Endothelial cell of umbilical vein (primary cell): ENCODE measurements around the gene SH3PXD2A. TPM values are rescaled to one million over a fixed set of nuclear protein-coding genes. Genes with fewer than 3 reads are reported as not detected.

Experiments
- BruUV-seq: library from RNA; stranded (reverse); fragments of 400-500 nt; replicated peaks from 2 replicates; lab custom pipeline; 2021; lab: Mats Ljungman, UMichigan
- CTCF ChIA-PET: fragments of 300-600, 350-600 bp; sonication (Branson Sonifier 250); formaldehyde crosslinking; loops from one replicate; lab custom pipeline; 2021; ENCODE audit warnings: antibody characterized with exemption, inconsistent platforms; lab: Charles Lee
- POLR2A ChIA-PET: fragments of 300-600, 350-600 bp; sonication (Branson Sonifier 250); formaldehyde crosslinking; loops from one replicate; lab custom pipeline; 2021; ENCODE audit warnings: antibody characterized with exemption, inconsistent platforms; lab: Charles Lee
- DNase-seq: peaks from one replicate; pipeline ENCODE4 v3.0.0-alpha.2; 2011; ENCODE audit warnings: low read depth, low spot score
- FAIRE-seq: peaks from 2 replicates; lab custom pipeline; 2011; peaks lifted over from hg19 to GRCh38; lab: Jason Lieb, UNC
- H2AFZ ChIP-seq: 2 replicates; pipeline ENCODE4 v1.6.0; 2012; ENCODE audit warnings: low read depth, low read length, control low read depth, inconsistent platforms
- H3K27ac ChIP-seq: 2 replicates; pipeline ENCODE4 v1.5.1; 2011; ENCODE audit warnings: low read depth, mild to moderate bottlenecking, control low read depth, low read length, moderate library complexity; ENCODE audit not compliant: insufficient read depth
- H3K27me3 ChIP-seq, 2 experiments: 2 replicates each; pipeline versions ENCODE4 v1.6.0 to v1.6.1; 2011; ENCODE audit warnings: low read length in 2 of 2, mixed read lengths in 1 of 2; ENCODE audit not compliant: control insufficient read depth in 2 of 2, insufficient read depth in 2 of 2
- H3K36me3 ChIP-seq, 2 experiments: 2 replicates in 1 of 2; 3 replicates in 1 of 2; pipeline ENCODE4 v1.5.1; 2011; ENCODE audit warnings: low read length in 2 of 2, mild to moderate bottlenecking in 1 of 2, moderate library complexity in 1 of 2; ENCODE audit not compliant: control insufficient read depth in 2 of 2, insufficient read depth in 2 of 2; ENCODE audit errors: extremely low read depth in 1 of 2
- H3K4me1 ChIP-seq: 3 replicates; pipeline ENCODE4 v1.5.1; 2011; ENCODE audit warnings: mild to moderate bottlenecking, low read length; ENCODE audit not compliant: control insufficient read depth, insufficient read depth; ENCODE audit errors: extremely low read depth
- H3K4me2 ChIP-seq: 2 replicates; pipeline ENCODE4 v1.6.1; 2011; ENCODE audit warnings: low read length, control low read depth, mixed read lengths; ENCODE audit not compliant: insufficient read depth
- H3K4me3 ChIP-seq, 3 experiments: fragments of 200-600 bp in 1 of 3; sonication (generic), shearing (Covaris generic) in 1 of 3; replicated peaks in 1 of 3; 2 replicates each; pipeline ENCODE4 v1.5.1; 2011 to 2016; ENCODE audit warnings: control low read depth in 3 of 3, low read length in 3 of 3, mild to moderate bottlenecking in 2 of 3, inconsistent platforms in 1 of 3, low read depth in 1 of 3, moderate library complexity in 1 of 3; ENCODE audit not compliant: insufficient read depth in 1 of 3
- H3K79me2 ChIP-seq: 2 replicates; pipeline ENCODE4 v1.6.0; 2012; ENCODE audit warnings: low read length, inconsistent platforms; ENCODE audit not compliant: control insufficient read depth, insufficient read depth
- H3K9ac ChIP-seq: replicated peaks from 2 replicates; pipeline ENCODE3; 2011; ENCODE audit warnings: low read length, control low read depth; ENCODE audit not compliant: insufficient read depth; ENCODE audit errors: extremely low read depth
- H3K9me1 ChIP-seq: replicated peaks from 3 replicates; pipeline ENCODE4 v1.6.0; 2011; ENCODE audit warnings: mild to moderate bottlenecking, low read length; ENCODE audit not compliant: control insufficient read depth, insufficient read depth; ENCODE audit errors: extremely low read depth
- H3K9me3 ChIP-seq: replicated peaks from 2 replicates; pipeline ENCODE4 v1.5.1; 2012; ENCODE audit warnings: low read length, inconsistent platforms; ENCODE audit not compliant: control insufficient read depth, insufficient read depth
- H4K20me1 ChIP-seq: replicated peaks from 2 replicates; pipeline ENCODE3; 2011; ENCODE audit warnings: mild to moderate bottlenecking, low read length; ENCODE audit not compliant: control insufficient read depth, insufficient read depth; ENCODE audit errors: extremely low read depth
- CTCF ChIP-seq, 2 donors: IDR thresholded peaks; 1 replicate in 1 of 2; 2 replicates in 1 of 2; pipeline ENCODE4 v1.5.1; 2011; ENCODE audit warnings: low read length in 2 of 2, mild to moderate bottlenecking in 2 of 2, moderate library complexity in 2 of 2, control low read depth in 1 of 2, inconsistent platforms in 1 of 2, low read depth in 1 of 2; ENCODE audit not compliant: insufficient read depth in 1 of 2; ENCODE audit errors: extremely low read depth in 1 of 2
- EZH2 ChIP-seq: IDR thresholded peaks from 2 replicates; pipeline ENCODE4 v1.6.1; 2012; ENCODE audit warnings: borderline replicate concordance, low read depth, mild to moderate bottlenecking, moderate library complexity, low read length, inconsistent platforms; ENCODE audit not compliant: severe bottlenecking
- FOS ChIP-seq: IDR thresholded peaks from 2 replicates; pipeline ENCODE4 v1.6.1; 2011; ENCODE audit warnings: mild to moderate bottlenecking, low read length, moderate library complexity, borderline replicate concordance; ENCODE audit not compliant: insufficient read depth
- GATA2 ChIP-seq: IDR thresholded peaks from 2 replicates; pipeline ENCODE4 v1.7.0; 2011; ENCODE audit warnings: low read depth, mild to moderate bottlenecking, moderate library complexity, mixed read lengths, low read length; ENCODE audit not compliant: insufficient read length, insufficient read depth
- JUN ChIP-seq: IDR thresholded peaks from 2 replicates; pipeline ENCODE4 v1.6.1; 2011; ENCODE audit warnings: borderline replicate concordance, low read depth; ENCODE audit not compliant: insufficient read length, insufficient read depth
- MAX ChIP-seq: IDR thresholded peaks from 2 replicates; pipeline ENCODE4 v1.6.1; 2011; ENCODE audit not compliant: insufficient read depth, insufficient read length
- MYC ChIP-seq: IDR thresholded peaks from one replicate; pipeline ENCODE4 v1.6.1; 2011; ENCODE audit warnings: mild to moderate bottlenecking, low read depth, low read length
- POLR2A ChIP-seq: IDR thresholded peaks from 2 replicates; pipeline ENCODE4 v1.6.1; 2012; ENCODE audit warnings: low read depth, mild to moderate bottlenecking, control low read depth, low read length
- POLR2AphosphoS5 ChIP-seq: IDR thresholded peaks from 2 replicates; pipeline ENCODE4 v1.6.1; 2012; ENCODE audit warnings: low read depth, mild to moderate bottlenecking, control low read depth, low read length, moderate library complexity; ENCODE audit not compliant: insufficient read depth
- dilution Hi-C: fragments of 300-500 bp; cut with MboI; formaldehyde crosslinking; loops from one replicate; pipeline ENCODE4 v1.15.0; 2019; ENCODE audit warnings: low sequenced_read_pairs; ENCODE audit not compliant: extremely low pct_ligation_motif_present
- intact Hi-C: fragments of 100-400 bp; cut with micrococcal nuclease; formaldehyde crosslinking; loops from one replicate; pipeline ENCODE4 v1.10.0; 2022
- polyA plus RNA-seq, 4 experiments: library from polyadenylated mRNA; depleted of rRNA in 3 of 4; stranded (reverse) in 3 of 4; unstranded in 1 of 4; fragments of >200 nt; gene quantifications; 2 replicates each; pipeline versions ENCODE4 v1.2.1 to v1.2.3, GENCODE V29; 2011 to 2012; ENCODE audit warnings: missing spikeins in 1 of 4
- total RNA-seq: library from RNA; stranded (reverse); gene quantifications from 2 replicates; pipeline ENCODE4 v1.2.3, GENCODE V29; 2021

SH3PXD2A gene
- total and polyA plus RNA-seq, 2 donors (not counting 3 experiments of a cell fraction or from before 2014, with no cell fraction given) = 1.4 to 5.1 TPM

- no peak for FAIRE-seq
- H4K20me1 ChIP-seq = no peaks in the 10 kb centered on the region
- H3K27me3 ChIP-seq = no peaks in the 10 kb centered on the region
- DNase-seq = no peak
- dilution Hi-C loops (no loop called here), intact Hi-C loops (no loop called here)
- H3K9me1 ChIP-seq = no peaks in the 10 kb centered on the region
- no peaks in the 10 kb centered on the region for H3K36me3 ChIP-seq
- H3K27ac ChIP-seq = no peak overlapping the region
- ChIA-PET POLR2A (no interaction called here), CTCF (interaction anchor here (1.0 to 1.2 kb wide), 3 partner anchors 11 to 107 kb away, joined by 3 read pairs; no protein-coding TSS in a partner anchor)
- no peak overlapping the region for H3K9ac ChIP-seq
- H2AFZ ChIP-seq = no peak overlapping the region
- no peak for TF ChIP-seq GATA2
- no TSS peak for BruUV-seq
- H3K79me2 ChIP-seq = no peaks in the 10 kb centered on the region
- H3K9me3 ChIP-seq = no peaks in the 10 kb centered on the region
- H3K4me1 ChIP-seq = peaks cover 8% of the 10 kb centered on the region
- H3K4me3 ChIP-seq = no peak overlapping the region
- H3K4me2 ChIP-seq = no peak overlapping the region
These were observed 107.4 kb downstream of the SH3PXD2A start for GRCh38 chr10:103748020-103748419.

- CTCF ChIA-PET = interaction anchor here (1.0 to 1.3 kb wide), 5 partner anchors 10 to 107 kb away, joined by 3 to 4 read pairs (median 3); no protein-coding TSS in a partner anchor
These were observed 108.0 kb downstream of the SH3PXD2A start for GRCh38 chr10:103747193-103747865.

More at GRCh38 chr10:103747193-103747865, 108.0 kb downstream of the SH3PXD2A start:
- POLR2A ChIA-PET = no interaction called here
- H3K9ac ChIP-seq = no peak overlapping the region
- H3K27me3 ChIP-seq = no peaks in the 10 kb centered on the region
- H3K4me2 ChIP-seq = no peak overlapping the region
- H3K36me3 ChIP-seq = no peaks in the 10 kb centered on the region
- TF ChIP-seq MAX (no peak), FOS (no peak), MYC (no peak), GATA2 (no peak), POLR2A (no peak), POLR2AphosphoS5 (no peak), EZH2 (no peak), CTCF (IDR thresholded peaks at IDR 0.05; ENCODE audit: extremely low read depth in 1 of 2, insufficient read depth in 1 of 2, low read depth in 1 of 2, low read length in 2 of 2) (no peak), JUN (no peak)
- DNase-seq = no peak
- FAIRE-seq = no peak
- dilution Hi-C loops = no loop called here
- H3K4me3 ChIP-seq = no peak overlapping the region
- no peak overlapping the region for H2AFZ ChIP-seq
- no TSS peak for BruUV-seq
- H3K79me2 ChIP-seq = no peaks in the 10 kb centered on the region
- no peaks in the 10 kb centered on the region for H4K20me1 ChIP-seq
- intact Hi-C loops = no loop called here
- no peak overlapping the region for H3K27ac ChIP-seq
- no peaks in the 10 kb centered on the region for H3K9me1 ChIP-seq
- peaks cover 8% of the 10 kb centered on the region for H3K4me1 ChIP-seq
- H3K9me3 ChIP-seq = no peaks in the 10 kb centered on the region
